Measurements from ENCODE around the gene HLA-DMB.

GRCh38 chr6:32885698-32886286 lies 55.0 kb downstream of the HLA-DMB start:
- peak; percentile 58 to 78 (median 76) for TF ChIP-seq CTCF (IDR thresholded peaks at IDR 0.05)
- TF ChIP-seq POLR2A (IDR thresholded peaks at IDR 0.05) = no peak

All from uterus (tissue), 2 donors.